ENCODE results near the gene ITGB4. TPM values are rescaled to one million over a fixed set of nuclear protein-coding genes. Genes with fewer than 3 reads are reported as not detected.

Gene ITGB4
- polyA plus RNA-seq, 1 of the 3 experiments (the other 2 are of a cell fraction) = 7.0 TPM

DNA sequence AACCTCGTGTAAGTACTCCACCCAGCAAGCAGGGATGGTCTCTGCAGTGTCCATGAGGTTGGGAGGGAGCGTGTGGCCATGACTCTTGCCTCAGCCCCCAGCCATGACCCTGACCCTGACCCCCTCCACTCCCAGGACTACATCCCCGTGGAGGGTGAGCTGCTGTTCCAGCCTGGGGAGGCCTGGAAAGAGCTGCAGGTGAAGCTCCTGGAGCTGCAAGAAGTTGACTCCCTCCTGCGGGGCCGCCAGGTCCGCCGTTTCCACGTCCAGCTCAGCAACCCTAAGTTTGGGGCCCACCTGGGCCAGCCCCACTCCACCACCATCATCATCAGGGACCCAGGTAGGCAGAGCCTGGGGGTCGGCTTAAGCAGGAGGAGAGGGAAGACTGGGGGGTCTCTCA, 27.4 kb downstream of the ITGB4 start (continued):
- TF ChIP-seq, protein P1, sequence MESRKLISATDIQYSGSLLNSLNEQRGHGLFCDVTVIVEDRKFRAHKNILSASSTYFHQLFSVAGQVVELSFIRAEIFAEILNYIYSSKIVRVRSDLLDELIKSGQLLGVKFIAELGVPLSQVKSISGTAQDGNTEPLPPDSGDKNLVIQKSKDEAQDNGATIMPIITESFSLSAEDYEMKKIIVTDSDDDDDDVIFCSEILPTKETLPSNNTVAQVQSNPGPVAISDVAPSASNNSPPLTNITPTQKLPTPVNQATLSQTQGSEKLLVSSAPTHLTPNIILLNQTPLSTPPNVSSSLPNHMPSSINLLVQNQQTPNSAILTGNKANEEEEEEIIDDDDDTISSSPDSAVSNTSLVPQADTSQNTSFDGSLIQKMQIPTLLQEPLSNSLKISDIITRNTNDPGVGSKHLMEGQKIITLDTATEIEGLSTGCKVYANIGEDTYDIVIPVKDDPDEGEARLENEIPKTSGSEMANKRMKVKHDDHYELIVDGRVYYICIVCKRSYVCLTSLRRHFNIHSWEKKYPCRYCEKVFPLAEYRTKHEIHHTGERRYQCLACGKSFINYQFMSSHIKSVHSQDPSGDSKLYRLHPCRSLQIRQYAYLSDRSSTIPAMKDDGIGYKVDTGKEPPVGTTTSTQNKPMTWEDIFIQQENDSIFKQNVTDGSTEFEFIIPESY (IDR thresholded peaks at IDR 0.05; ENCODE audit: borderline replicate concordance, low read depth) = no peak
- TF ChIP-seq, protein P2, sequence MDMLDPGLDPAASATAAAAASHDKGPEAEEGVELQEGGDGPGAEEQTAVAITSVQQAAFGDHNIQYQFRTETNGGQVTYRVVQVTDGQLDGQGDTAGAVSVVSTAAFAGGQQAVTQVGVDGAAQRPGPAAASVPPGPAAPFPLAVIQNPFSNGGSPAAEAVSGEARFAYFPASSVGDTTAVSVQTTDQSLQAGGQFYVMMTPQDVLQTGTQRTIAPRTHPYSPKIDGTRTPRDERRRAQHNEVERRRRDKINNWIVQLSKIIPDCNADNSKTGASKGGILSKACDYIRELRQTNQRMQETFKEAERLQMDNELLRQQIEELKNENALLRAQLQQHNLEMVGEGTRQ (IDR thresholded peaks at IDR 0.05; ENCODE audit: borderline replicate concordance, low read depth, low read length) = no peak

DNA sequence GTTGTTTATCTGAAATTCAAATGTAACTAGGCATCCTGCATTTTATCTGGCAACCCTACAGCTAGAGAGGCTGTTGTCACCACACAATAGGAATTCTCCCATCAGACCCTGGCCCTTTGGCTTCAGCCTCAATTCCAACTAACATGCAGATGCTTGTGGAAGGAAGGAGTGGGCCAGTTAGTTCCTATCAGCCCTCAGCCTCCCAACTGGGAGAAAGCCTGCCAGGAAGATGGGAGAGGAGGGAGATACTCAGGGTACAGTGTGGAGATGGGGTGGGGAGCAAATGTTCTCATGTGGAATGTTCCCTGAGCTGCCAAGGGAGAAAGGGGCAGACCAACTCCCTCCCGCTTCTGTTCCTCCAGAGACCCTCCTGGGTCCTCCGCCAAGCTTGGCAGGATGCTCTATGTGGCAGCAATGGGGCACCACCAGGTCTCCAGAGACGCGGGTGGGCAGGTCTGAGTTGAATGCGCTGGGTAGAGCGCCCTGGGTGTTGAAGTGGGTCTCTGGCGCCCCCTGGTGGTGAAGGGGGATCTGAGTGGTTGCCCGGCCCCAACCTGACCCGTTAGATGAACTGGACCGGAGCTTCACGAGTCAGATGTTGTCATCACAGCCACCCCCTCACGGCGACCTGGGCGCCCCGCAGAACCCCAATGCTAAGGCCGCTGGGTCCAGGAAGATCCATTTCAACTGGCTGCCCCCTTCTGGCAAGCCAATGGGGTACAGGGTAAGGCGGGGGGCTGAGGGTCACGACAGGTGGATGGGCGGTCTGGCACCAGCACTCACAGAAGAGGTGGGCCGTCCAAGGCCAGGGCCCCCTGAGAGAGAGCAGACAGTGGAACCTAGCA, 28.5 kb downstream of the ITGB4 start:
- peak; percentile 94 for DNase-seq
- H3K4me3 ChIP-seq (ENCODE audit: low read depth in 2 of 2, low read length in 1 of 2) = peak overlapping the region in 1 of 2 experiments; percentile 30; a peak in 2 of 4 replicates
- H3K9ac ChIP-seq = no peak overlapping the region
- peaks cover 18% of the 10 kb centered on the region for H3F3A ChIP-seq (replicated peaks; ENCODE audit: insufficient read depth)
- H4K20me1 ChIP-seq (ENCODE audit: insufficient read depth) = no peaks in the 10 kb centered on the region
- no peaks in the 10 kb centered on the region for H3K79me2 ChIP-seq (ENCODE audit: insufficient read depth)
- no peak overlapping the region for H3K27ac ChIP-seq (ENCODE audit: low read depth in 2 of 2, low read length in 1 of 2)
- H3K9me2 ChIP-seq = no peaks in the 10 kb centered on the region
- no peaks in the 10 kb centered on the region for H3K27me3 ChIP-seq (ENCODE audit: insufficient read depth)
- 11% methylated on average over 19 of the region's 20 CpGs for WGBS (ENCODE audit: low lambda C conversion rate)
- no peaks in the 10 kb centered on the region for H3K9me3 ChIP-seq
- H2AFZ ChIP-seq (ENCODE audit: low read depth) = peak overlapping the region; percentile 7; the same call in 1 of the 2 replicates
- no peaks in the 10 kb centered on the region for H3K36me3 ChIP-seq (replicated peaks in 1 of 2; ENCODE audit: control insufficient read depth in 1 of 2, insufficient read depth in 2 of 2, low read length in 1 of 2)
- peaks cover 0 to 23% of the 10 kb centered on the region in 2 experiments; a peak in 1 of 4 replicates for H3K4me1 ChIP-seq (ENCODE audit: control insufficient read depth in 1 of 2, insufficient read depth in 2 of 2, low read depth in 1 of 2, low read length in 1 of 2)
- CTCF ChIA-PET = interaction anchor here (0.5 to 31.4 kb wide), 79 partner anchors 11 to 644 kb away, joined by 3 to 1370 read pairs (median 5); partner anchors contain the start of genes GALK1, ITGB4, RECQL5 and SAP30BP
- POLR2A ChIA-PET = interaction anchor here (1.0 to 3.2 kb wide), 3 partner anchors 26 to 117 kb away, joined by 3 to 18 read pairs (median 4); partner anchors contain the start of genes RECQL5, SAP30BP and SMIM5
- H3K4me2 ChIP-seq = peak overlapping the region; percentile 19; the same call in 1 of the 2 replicates
- TF ChIP-seq FOXM1 (IDR thresholded peaks at IDR 0.05; ENCODE audit: low read depth) (no peak), RAD21 (IDR thresholded peaks at IDR 0.05; ENCODE audit: low read length) (peak; percentile 82), SMC3 (IDR thresholded peaks at IDR 0.05; ENCODE audit: low read depth, low read length) (peak; percentile 63), JUND (IDR thresholded peaks at IDR 0.05) (no peak), GABPA (IDR thresholded peaks at IDR 0.05; ENCODE audit: low read depth) (no peak), EZH2phosphoT487 (IDR thresholded peaks at IDR 0.05; ENCODE audit: borderline replicate concordance, low read depth) (no peak), POLR2AphosphoS5 (IDR thresholded peaks at IDR 0.05; ENCODE audit: low read depth, low read length) (no peak), EP300 (IDR thresholded peaks at IDR 0.05; ENCODE audit: borderline replicate concordance in 1 of 2, low read depth in 1 of 2, low read length in 1 of 2) (no peak), FOXJ3 (CRISPR knock-in tag; IDR thresholded peaks at IDR 0.05) (no peak), CHD2 (IDR thresholded peaks at IDR 0.05; ENCODE audit: low read length, partially characterized antibody) (no peak), MXI1 (IDR thresholded peaks at IDR 0.05; ENCODE audit: low read depth, low read length) (peak; percentile 44; the same call in 1 of the 2 replicates), TCF12 (IDR thresholded peaks at IDR 0.05) (no peak), TEAD4 (IDR thresholded peaks at IDR 0.05; ENCODE audit: borderline replicate concordance, insufficient read depth) (no peak), SIN3A (IDR thresholded peaks at IDR 0.05; ENCODE audit: borderline replicate concordance, low read depth, low read length) (no peak), YY1 (IDR thresholded peaks at IDR 0.05; ENCODE audit: low read depth) (no peak), ELF1 (IDR thresholded peaks at IDR 0.05) (no peak)
- TF ChIP-seq, protein P3, sequence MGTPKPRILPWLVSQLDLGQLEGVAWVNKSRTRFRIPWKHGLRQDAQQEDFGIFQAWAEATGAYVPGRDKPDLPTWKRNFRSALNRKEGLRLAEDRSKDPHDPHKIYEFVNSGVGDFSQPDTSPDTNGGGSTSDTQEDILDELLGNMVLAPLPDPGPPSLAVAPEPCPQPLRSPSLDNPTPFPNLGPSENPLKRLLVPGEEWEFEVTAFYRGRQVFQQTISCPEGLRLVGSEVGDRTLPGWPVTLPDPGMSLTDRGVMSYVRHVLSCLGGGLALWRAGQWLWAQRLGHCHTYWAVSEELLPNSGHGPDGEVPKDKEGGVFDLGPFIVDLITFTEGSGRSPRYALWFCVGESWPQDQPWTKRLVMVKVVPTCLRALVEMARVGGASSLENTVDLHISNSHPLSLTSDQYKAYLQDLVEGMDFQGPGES (IDR thresholded peaks at IDR 0.05; ENCODE audit: low read depth, low read length) = no peak
- TF ChIP-seq, protein P4, sequence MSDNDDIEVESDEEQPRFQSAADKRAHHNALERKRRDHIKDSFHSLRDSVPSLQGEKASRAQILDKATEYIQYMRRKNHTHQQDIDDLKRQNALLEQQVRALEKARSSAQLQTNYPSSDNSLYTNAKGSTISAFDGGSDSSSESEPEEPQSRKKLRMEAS (IDR thresholded peaks at IDR 0.05; ENCODE audit: low read depth) = no peak
- TF ChIP-seq, protein P5, sequence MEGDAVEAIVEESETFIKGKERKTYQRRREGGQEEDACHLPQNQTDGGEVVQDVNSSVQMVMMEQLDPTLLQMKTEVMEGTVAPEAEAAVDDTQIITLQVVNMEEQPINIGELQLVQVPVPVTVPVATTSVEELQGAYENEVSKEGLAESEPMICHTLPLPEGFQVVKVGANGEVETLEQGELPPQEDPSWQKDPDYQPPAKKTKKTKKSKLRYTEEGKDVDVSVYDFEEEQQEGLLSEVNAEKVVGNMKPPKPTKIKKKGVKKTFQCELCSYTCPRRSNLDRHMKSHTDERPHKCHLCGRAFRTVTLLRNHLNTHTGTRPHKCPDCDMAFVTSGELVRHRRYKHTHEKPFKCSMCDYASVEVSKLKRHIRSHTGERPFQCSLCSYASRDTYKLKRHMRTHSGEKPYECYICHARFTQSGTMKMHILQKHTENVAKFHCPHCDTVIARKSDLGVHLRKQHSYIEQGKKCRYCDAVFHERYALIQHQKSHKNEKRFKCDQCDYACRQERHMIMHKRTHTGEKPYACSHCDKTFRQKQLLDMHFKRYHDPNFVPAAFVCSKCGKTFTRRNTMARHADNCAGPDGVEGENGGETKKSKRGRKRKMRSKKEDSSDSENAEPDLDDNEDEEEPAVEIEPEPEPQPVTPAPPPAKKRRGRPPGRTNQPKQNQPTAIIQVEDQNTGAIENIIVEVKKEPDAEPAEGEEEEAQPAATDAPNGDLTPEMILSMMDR (IDR thresholded peaks at IDR 0.05) = peak; percentile 99

All from SK-N-SH (cell line).